GM06990 (cell line): ENCODE results near the gene HLA-G.

Experiments used
- DNase-seq: peaks from one replicate; pipeline ENCODE4 v3.0.0-alpha.2; 2011; ENCODE audit not compliant: insufficient read length; ENCODE audit errors: extremely low read depth
- H3K27me3 ChIP-seq: replicated peaks from 2 replicates; pipeline ENCODE4 v1.6.0; 2011; ENCODE audit warnings: low read length; ENCODE audit not compliant: control insufficient read depth, insufficient read depth
- H3K36me3 ChIP-seq: 2 replicates; pipeline ENCODE4 v1.5.1; 2011; ENCODE audit warnings: low read length; ENCODE audit not compliant: control insufficient read depth, insufficient read depth
- H3K4me3 ChIP-seq: replicated peaks from 2 replicates; pipeline ENCODE4 v1.5.1; 2011; ENCODE audit warnings: low read depth, mild to moderate bottlenecking, control low read depth, low read length
- TF ChIP-seq, protein P1 (sequence below): IDR thresholded peaks from 2 replicates; pipeline ENCODE4 v1.5.1; 2011; ENCODE audit warnings: low read length, control low read depth, mild to moderate bottlenecking, inconsistent platforms; ENCODE audit not compliant: insufficient read depth, poor library complexity, severe bottlenecking

HLA-G gene

GRCh38 chr6:29830409-29830808, 2.8 kb downstream of the HLA-G start:
- no peaks in the 10 kb centered on the region; the same call in none of the 2 replicates for H3K27me3 ChIP-seq
- H3K36me3 ChIP-seq, result no peaks in the 10 kb centered on the region
- TF ChIP-seq, protein P1, sequence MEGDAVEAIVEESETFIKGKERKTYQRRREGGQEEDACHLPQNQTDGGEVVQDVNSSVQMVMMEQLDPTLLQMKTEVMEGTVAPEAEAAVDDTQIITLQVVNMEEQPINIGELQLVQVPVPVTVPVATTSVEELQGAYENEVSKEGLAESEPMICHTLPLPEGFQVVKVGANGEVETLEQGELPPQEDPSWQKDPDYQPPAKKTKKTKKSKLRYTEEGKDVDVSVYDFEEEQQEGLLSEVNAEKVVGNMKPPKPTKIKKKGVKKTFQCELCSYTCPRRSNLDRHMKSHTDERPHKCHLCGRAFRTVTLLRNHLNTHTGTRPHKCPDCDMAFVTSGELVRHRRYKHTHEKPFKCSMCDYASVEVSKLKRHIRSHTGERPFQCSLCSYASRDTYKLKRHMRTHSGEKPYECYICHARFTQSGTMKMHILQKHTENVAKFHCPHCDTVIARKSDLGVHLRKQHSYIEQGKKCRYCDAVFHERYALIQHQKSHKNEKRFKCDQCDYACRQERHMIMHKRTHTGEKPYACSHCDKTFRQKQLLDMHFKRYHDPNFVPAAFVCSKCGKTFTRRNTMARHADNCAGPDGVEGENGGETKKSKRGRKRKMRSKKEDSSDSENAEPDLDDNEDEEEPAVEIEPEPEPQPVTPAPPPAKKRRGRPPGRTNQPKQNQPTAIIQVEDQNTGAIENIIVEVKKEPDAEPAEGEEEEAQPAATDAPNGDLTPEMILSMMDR, result no peak
- no peak overlapping the region for H3K4me3 ChIP-seq
- no peak for DNase-seq

DNA sequence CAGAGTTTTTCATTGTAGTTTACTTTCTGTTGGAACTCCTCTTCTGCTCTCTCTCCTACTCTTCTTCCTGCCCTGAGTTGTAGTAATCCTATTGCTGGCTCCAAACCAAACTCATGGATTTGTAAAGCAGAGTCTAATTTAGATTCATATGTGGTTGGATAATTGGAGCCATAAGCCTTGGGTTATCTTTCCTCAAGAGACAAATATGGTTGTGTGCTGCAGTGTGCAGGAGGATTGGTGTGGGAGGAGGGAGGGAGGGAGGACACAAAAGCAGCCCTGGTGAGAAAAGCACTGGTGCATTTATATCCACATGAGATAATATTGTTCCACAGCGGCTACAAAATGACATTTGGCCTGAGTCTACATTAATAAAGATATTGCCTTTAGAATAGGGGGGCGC, 4.2 kb downstream of the HLA-G start:
- no peaks in the 10 kb centered on the region; the same call in none of the 2 replicates for H3K27me3 ChIP-seq
- TF ChIP-seq, protein P1, result no peak
- no peak overlapping the region for H3K4me3 ChIP-seq

DNA sequence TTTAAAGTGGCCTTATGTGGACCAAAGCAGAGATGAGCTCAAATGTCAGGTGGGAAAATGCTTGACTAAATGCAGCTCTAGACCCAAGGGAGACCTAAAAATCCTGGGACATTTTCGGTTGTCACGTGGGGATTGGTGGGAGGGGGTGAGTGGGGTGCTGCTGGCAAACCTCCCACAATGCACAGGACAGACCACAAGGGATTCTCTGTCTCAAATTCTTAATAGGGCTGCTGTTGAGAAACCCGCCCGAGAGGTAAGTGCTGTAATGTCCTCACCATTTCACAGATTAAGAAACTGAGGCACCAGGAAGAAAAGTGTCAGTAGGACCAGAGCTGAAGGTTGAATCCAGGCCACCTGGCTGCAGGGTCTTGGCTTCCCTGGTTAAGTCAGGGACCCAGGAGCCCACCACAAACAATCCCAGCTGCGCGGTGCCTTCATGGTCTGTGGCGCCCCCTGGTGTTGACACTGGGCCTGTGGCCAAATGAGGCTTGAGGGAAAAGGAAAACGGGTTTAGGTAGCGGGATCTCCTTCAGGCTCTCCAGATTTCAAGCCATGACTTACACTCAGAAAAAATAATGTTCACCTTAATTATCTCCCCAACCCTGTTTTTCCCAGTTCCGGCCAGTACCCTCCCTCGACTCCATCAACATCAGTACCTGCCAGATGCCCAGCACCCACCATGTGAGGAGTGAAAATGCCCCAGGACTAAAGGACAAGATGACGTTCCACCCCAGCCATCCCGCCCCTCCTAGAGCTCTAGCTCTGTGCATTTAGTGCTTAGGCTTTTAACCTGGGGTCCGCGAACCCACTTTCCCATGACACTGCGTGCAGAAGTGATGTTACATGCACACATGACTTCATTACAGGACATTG, 7.2 kb downstream of the HLA-G start:
- peak; percentile 13 for DNase-seq
- Histone ChIP-seq H3K27me3 (no peaks in the 10 kb centered on the region; the same call in 1 of the 2 replicates), H3K4me3 (no peak overlapping the region), H3K36me3 (no peaks in the 10 kb centered on the region)
- TF ChIP-seq, protein P1, result peak; percentile 82

More for the DNA sequence above, 4.2 kb downstream of the HLA-G start:
- H3K36me3 ChIP-seq, result no peaks in the 10 kb centered on the region
- no peak for DNase-seq

DNA sequence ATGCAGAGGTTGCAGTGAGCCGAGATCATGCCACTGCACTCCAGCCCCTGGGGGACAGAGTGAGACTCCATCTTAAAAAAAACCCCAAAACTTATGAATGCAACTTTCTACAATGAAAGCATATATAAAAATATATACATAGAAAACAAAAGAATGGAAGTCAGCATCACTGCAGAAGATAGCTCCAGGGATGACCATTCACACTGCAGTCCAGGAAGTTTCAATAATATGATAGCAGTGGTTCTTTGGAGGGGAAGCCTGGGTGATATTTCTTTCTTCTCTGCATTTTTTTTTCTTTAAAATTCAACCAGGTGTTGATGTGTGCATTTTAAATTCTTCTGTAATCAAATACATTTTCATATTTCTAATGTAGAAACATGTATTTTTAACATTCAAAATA, 12.3 kb downstream of the HLA-G start:
- DNase-seq, result no peak
- TF ChIP-seq, protein P1, result no peak
- Histone ChIP-seq H3K27me3 (no peaks in the 10 kb centered on the region), H3K4me3 (no peak overlapping the region), H3K36me3 (no peaks in the 10 kb centered on the region)

GRCh38 chr6:29841030-29841429, 13.4 kb downstream of the HLA-G start:
- no peaks in the 10 kb centered on the region for H3K36me3 ChIP-seq
- H3K4me3 ChIP-seq, result no peak overlapping the region
- DNase-seq, result no peak
- TF ChIP-seq, protein P1, result no peak
- no peaks in the 10 kb centered on the region for H3K27me3 ChIP-seq
